Cardiac fibroblast (primary cell): ENCODE results near the gene HARBI1.

Experiments
- DNase-seq, 2 donors: peaks; one replicate each; pipeline versions ENCODE4 v3.0.0 to v3.0.0-alpha.2; 2010; ENCODE audit warnings: low read depth in 2 of 2
- H3K4me3 ChIP-seq, 2 donors: replicated peaks in 1 of 2; 1 replicate in 1 of 2; 2 replicates in 1 of 2; pipeline ENCODE4 v1.5.1; 2011; ENCODE audit warnings: low read depth in 2 of 2, low read length in 2 of 2, mild to moderate bottlenecking in 2 of 2, moderate library complexity in 1 of 2
- TF ChIP-seq, protein P1 (sequence below): IDR thresholded peaks from one replicate; pipeline ENCODE4 v1.5.1; 2011; ENCODE audit warnings: low read depth, mild to moderate bottlenecking, low read length, inconsistent platforms

HARBI1 gene

DNA sequence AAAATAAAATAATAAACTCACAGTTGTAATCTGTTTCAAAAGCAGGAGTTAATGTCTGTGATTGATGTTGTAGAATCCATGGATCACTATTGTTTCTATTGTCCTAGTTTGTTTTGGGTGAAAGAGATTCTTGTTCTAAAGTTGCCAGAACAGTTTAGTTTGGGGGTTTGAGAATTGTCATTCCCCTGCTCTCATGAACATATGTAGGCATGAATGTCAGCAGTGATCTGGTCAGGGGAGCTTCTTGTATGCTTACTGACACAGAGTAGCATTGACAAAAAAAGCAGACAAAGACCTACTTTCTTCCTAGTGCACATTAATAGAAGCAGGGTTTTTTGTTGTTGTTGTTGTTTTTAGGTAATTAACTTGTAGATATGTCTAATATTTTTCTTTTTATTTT is 44.8 kb upstream of the HARBI1 start:
- TF ChIP-seq, protein P1, sequence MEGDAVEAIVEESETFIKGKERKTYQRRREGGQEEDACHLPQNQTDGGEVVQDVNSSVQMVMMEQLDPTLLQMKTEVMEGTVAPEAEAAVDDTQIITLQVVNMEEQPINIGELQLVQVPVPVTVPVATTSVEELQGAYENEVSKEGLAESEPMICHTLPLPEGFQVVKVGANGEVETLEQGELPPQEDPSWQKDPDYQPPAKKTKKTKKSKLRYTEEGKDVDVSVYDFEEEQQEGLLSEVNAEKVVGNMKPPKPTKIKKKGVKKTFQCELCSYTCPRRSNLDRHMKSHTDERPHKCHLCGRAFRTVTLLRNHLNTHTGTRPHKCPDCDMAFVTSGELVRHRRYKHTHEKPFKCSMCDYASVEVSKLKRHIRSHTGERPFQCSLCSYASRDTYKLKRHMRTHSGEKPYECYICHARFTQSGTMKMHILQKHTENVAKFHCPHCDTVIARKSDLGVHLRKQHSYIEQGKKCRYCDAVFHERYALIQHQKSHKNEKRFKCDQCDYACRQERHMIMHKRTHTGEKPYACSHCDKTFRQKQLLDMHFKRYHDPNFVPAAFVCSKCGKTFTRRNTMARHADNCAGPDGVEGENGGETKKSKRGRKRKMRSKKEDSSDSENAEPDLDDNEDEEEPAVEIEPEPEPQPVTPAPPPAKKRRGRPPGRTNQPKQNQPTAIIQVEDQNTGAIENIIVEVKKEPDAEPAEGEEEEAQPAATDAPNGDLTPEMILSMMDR = no peak
- no peak for DNase-seq
- no peak overlapping the region for H3K4me3 ChIP-seq

DNA sequence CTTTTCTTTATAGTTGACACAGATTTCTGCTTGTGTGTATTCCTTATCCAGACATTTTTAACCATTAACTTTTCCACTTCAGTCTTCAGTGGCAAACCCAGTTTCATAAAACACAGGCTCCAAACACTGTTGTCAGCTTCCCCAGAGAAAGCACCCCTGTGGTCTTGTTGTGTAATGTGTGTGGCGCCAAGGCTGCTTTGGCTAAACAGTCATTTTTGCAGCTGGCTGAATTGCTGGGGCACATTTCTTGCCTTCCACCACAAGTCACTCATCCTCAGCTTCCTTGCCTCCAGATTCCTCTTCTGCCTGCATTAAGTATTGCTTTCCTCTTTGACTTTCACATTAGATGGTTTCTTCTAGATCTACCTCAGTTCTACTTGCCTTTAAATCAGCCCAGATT is 42.9 kb upstream of the HARBI1 start:
- TF ChIP-seq, protein P1 = no peak
- no peak overlapping the region for H3K4me3 ChIP-seq
- peak; percentile 77 to 81 for DNase-seq

DNA sequence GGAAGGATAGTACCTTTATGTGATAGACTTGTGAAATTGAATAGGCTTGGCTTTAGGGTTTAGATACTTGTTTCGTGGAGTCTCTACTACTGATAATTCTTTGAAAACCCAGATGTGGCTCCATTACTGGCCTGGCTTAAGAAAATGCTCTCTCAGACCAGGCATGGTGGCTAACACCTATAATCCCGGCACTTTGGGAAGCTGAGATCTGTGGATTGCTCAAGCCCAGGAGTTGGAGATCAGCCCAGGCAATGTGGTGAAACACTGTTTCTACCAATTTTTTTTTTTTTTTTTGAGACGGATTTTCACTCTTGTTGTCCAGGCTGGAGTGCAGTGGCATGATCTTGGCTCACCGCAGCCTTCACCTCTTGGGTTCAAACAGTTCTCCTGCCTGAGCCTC is 41.2 kb upstream of the HARBI1 start:
- H3K4me3 ChIP-seq = no peak overlapping the region
- TF ChIP-seq, protein P1 = no peak
- DNase-seq = peak; percentile 85 to 88

DNA sequence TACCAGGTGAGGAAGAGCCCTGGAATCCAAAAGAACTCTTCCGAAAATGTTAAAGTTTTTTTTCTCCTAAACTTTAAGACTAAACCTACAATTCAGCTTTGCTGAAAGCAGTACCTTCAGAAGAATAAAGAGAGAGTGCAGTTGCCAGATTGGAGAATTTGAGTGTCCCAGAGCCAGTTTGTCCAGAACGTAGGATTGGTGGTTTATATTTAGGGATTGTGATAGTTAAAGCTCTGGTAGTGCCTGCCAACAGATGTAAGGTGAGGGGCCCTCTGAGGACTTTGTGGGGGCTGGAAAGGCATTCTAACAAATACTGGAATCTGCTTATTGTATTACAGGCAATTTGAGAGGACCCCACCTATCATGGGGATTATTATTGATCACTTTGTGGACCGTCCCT is 40.2 kb upstream of the HARBI1 start:
- DNase-seq = no peak
- H3K4me3 ChIP-seq = no peak overlapping the region
- TF ChIP-seq, protein P1 = no peak

DNA sequence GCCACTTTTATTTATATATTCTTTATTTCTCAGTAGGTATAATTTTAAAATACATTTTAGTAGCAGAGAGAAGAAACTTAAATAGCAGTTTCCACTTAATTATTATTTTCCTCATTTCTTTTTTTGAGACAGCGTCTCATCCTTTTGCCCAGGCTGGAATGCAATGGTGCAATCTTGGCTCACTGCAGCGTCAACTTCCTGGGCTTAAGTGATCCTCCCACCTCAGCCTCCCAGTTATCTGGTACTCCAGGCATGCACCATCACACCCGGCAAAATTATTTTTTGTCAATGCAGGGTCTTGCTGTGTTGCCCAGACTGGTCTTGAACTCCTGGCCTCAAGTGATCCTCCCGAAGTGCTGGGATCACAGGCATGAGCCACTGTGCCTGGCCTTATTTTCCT is 38.6 kb upstream of the HARBI1 start:
- DNase-seq = peak; percentile 43 to 67
- TF ChIP-seq, protein P1 = no peak
- H3K4me3 ChIP-seq = no peak overlapping the region

DNA sequence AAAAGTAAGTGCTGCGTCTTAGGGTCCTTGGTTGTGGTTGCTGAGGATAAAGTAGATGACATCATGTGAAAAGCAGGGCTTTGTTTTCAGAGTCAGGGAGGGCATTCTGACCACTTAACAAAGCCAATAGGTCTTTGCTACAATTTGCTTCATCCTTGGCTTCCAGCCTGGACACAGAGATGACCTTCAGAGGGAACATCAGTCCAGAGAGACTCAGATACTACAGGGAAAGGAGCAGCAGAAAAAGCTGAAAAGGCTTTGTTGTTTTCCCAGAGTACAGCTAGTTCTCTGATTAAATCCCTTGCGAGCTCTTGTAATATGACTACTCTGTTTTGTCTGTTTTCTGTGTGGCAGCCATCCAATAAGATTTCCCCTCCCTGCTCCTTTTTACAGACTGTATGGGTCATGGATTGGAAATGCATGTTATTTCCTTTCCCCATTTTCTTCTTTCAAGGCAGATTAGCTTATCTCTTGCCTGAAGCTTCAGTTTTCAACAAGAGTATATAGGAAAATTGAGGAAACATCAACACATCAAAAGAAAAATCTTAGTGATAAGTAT is 32.2 kb upstream of the HARBI1 start:
- H3K4me3 ChIP-seq = no peak overlapping the region
- DNase-seq = peak; percentile 97 to 99
- TF ChIP-seq, protein P1 = no peak

DNA sequence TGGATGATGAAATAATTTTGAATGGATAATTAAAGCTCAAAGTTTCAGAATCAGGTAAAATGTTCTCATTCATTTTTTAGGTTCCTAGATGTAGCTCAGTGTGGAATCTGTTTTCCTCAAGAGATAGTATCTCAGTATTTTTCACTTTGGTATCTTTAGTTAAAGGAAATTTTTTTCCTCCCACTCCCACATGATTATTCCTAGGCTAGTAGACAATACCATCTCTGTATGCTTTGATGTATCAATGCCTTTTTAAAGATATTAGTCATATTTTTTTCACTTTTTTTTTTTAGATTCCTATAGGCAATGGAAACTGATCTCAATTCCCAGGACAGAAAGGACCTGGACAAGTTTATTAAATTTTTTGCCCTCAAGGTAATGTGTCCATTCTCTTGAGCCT is 27.0 kb upstream of the HARBI1 start:
- H3K4me3 ChIP-seq = no peak overlapping the region
- TF ChIP-seq, protein P1 = no peak
- DNase-seq = no peak
